DMS114 treated with DMSO at 0.1 percent for 48 hours (cell line): ENCODE results near the gene TREM2.
"Not testable (repeated sequence)": the region's sequence is repeated elsewhere in the genome, so short reads cannot be mapped to it uniquely, and the experiment has no call there.

Source experiments
- DNase-seq: peaks from one replicate; lab custom pipeline; 2025; ENCODE audit not compliant: unreplicated experiment; lab: John Stamatoyannopoulos, UW

The TREM2 gene

GRCh38 chr6:41156001-41156400 is 6.9 kb downstream of the TREM2 start:
- DNase-seq: no peak

GRCh38 chr6:41155132-41155805 is 7.6 kb downstream of the TREM2 start:
- DNase-seq: no peak

- DNase-seq: no peak
Observed at GRCh38 chr6:41153992-41154625, 8.8 kb downstream of the TREM2 start, which contains the start of gene TREML1. Gene TREML1, minus strand, starts transcription at chr6:41154347. Its CDS starts 59 bp downstream, at chr6:41154288.

DNA sequence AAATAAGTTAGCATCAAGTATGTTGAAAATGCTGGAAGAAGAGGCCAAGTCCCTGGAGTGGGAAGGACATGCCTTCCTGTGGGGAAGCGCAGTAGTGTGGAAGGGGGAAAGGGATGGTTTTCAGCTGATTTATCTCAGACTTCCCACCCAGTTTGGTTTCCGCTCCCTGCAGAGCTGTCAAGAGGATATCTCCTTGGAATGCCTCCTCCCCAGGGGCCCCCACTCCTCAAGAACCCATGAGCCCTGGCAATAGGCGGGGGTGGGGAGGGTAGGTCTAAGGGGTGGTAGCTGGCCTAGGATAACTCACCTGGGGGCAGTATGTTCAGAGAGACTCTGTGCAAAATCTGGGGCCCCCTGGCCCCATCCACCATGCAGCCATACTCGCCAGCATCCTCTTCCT is 9.5 kb downstream of the TREM2 start:
- no peak for DNase-seq

DNA sequence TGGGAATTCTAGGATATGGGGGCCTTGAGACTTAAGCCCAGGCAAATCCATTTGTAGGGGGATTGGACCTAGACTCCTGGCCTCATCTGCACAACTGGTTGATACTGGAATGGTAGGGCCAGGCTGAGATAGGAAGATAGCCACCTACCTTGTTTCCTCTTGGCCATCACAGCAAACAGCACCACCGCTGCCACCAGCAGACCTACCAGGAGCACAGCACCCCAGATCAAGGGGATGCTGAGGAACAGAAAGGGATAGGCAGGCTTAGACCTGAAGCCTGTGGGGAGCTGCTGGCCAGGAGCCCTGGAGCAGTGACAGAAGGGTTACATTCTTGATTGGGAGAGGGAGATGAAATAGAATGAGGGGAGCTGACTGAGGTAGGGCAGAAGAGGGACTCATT is 12.2 kb downstream of the TREM2 start:
- no peak for DNase-seq

DNA sequence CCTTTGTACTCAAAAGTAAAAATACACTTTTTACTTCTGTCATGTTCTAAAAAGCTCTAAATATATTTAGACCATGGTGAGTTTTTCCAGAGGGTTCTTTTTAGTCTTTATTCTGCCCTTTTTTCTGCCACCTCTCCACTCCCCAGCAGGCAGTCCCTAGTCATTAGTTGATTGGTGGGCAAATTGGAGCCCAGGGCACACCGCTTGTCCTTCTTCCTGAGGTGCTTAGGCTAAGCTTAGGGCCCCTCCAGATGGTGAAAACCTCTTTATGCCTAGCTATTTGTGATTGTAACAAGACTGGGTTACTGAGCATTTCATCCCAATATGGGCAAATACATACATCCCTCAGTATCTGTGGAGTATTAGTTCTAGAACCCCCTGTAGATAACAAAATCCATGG is 15.0 kb downstream of the TREM2 start:
- no peak for DNase-seq

GRCh38 chr6:41136911-41137310 is 26.0 kb downstream of the TREM2 start:
- DNase-seq: no peak

DNA sequence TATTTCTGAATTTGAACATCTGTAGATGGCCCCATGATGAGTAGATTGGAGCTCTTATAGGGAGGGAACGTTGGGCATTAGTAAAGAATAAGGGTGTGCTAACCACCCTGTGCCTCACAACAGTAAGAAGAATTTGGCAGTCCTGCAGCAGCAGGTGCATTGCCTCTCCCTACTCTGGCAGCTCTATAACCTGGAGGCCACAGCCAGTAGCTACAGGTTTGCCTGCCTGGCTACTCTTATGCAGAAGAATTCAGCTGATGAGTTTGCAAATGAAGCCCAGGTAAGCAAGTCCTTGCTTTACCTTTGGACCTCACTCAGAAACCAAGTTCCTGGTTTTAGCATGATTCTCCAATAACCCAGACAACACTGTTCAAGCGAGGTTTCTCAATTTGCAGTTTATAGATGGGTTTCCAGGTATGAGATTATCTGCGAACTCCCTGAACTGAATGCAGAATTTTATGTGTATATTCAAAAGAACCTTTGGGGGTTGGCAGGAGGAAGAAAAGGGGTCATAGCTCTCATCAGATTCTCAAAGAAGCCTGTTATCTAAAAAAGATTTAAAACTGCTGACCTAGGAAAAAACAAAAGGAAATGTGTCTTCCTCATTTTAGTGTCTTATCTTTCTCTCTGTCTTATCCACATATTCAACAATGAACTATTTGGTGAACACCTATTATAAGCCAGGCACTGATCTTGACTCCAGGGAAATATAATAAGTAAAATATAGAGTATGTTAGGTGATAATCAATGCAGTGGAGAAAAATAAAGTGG is 27.7 kb downstream of the TREM2 start:
- no peak for DNase-seq

DNA sequence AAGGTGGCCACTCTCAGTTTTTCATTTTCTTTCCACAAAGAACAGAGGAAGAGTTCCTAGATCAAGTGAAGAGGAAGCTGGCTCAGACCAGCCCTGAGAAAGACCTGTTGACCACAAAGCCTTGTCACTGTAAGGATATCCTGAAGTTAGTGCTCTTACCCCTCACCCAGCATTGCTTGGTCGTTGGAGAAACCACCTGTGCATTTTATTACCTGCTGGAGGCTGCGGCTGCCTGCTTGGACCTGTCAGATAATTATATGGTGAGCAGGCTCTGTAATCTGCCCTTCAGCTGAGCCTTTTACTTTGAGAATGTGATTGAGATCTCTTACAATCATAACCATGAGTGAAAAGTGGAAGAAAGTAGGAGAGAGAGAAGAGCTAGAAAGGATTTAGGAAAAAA is 30.7 kb downstream of the TREM2 start:
- no peak for DNase-seq

GRCh38 chr6:41125282-41125681 is 37.6 kb downstream of the TREM2 start:
- DNase-seq: no peak

DNA sequence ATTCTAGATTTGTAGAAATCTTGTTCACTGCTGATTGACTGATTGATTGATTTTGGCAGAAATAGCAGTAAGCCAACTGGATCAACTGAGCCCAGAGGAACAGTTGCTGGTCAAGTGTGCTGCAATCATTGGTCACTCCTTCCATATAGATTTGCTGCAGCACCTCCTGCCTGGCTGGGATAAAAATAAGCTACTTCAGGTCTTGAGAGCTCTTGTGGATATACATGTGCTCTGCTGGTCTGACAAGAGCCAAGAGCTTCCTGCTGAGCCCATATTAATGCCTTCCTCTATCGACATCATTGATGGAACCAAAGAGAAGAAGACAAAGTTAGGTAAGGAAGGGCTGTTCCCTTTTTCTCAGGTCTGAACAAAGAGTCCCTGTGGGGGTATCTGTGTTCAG is 40.0 kb downstream of the TREM2 start:
- no peak for DNase-seq

DNA sequence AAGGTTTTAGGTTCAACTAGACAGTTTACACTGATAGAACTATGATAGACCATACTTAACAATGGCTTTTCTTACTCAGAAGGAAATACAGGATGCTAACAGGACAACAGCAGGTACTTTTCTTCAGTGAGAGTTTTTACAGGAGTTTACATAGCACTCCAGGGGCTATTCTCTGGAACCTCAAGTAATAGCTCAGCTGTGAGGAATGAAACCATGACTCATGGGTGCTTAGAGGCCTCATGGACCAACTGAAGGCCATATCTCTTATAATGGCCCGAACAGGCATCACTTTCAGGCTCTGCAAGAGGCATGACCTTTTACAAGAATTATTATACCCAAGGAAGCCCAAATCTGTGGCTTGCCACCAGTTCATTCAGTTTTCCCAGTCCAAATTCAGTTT is 40.5 kb downstream of the TREM2 start:
- DNase-seq: no peak

DNA sequence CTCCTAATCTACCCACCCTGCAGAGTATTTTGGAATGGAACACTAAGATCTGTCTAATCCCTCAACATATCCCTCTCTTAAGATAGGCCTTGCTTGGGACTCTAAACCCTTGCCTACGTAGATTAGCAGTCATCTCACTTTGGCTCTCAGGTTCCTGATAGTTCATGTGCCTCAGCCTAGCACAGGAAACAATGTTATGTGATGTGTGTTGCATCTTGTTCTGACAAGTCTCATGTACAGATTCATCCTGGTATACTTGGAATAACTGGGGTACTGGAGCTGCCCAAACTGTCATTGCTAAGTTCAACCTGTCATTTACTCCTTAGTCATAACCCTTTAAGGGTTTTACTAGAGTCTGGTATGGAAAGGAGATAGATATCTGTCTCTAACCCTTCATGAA is 42.9 kb downstream of the TREM2 start:
- no peak for DNase-seq

DNA sequence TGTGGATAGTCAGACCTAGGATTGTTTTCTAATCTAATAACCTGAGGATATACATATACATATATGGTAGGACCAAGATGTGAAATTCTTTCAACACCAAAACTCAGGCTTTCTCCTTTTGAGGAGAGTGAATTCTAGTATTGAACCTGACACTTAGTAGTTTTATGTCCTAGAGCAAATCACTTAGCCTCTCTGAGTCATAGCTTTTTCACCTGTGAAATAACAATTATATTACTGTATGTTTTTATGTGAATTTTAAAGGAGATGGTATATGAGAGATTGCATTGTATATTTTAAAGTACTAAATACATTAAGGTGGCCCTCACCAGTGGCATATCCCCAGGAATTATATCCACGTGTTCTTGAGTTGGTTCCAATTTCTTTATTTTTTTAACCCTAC is 43.4 kb downstream of the TREM2 start:
- no peak for DNase-seq

DNA sequence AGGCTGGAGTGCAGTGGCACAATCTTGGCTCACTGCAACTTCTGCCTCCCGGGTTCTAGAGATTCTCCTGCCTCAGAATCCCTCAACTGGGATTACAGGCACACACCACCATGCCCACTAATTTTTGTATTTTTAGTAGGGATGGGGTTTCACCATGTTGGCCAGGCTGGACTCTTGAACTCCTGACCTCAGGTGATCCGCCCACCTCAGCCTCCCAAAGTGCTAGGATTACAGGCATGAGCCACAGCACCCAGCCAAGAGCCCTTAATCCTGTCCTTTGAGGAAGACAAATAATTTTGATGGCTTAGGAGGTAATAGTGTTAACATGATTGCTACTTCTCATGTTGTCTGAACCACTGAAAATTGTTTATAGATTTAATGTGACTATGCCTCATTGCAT is 47.9 kb downstream of the TREM2 start:
- DNase-seq: not testable (repeated sequence)

- DNase-seq: no peak
Observed at GRCh38 chr6:41111017-41111416, 51.9 kb downstream of the TREM2 start.
